ENCODE data around the gene PARVA. TPM values are rescaled to one million over a fixed set of nuclear protein-coding genes. Genes with fewer than 3 reads are reported as not detected.

The PARVA gene
- total RNA-seq, 3 donors from 2014 or later = 55.7 to 191 (median 57.1) TPM

DNA sequence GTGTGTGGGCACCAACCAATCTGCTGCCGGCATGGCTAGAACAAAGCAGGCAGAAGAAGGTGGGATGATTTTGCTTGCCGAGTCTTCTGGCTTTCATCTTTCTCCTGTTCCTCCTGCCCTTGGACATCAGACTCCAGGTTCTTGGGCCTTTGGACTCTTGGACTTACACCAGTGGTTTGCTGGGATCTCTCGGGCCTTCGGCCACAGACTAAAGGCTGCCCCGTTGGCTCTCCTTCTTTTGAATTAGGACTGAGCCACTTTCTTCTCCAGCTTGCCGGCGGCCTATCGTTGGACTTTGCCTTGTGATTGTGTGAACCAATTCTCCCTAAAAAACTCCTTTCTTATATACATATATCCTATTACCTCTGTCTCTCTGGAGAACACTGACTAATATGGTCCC, 168.8 kb downstream of the PARVA start:
- intact Hi-C loops (cut with DNase I, micrococcal nuclease) = no loop called here
- DNase-seq = no peak

GRCh38 chr11:12546660-12547059, 169.3 kb downstream of the PARVA start:
- no peak overlapping the region for H3K4me3 ChIP-seq

More for the DNA sequence above, 168.8 kb downstream of the PARVA start:
- Histone ChIP-seq H3K4me3 (no peak overlapping the region), H3K4me1 (ENCODE audit: low read depth) (no peaks in the 10 kb centered on the region), H3K36me3 (ENCODE audit: low read depth) (no peaks in the 10 kb centered on the region), H3K9me3 (no peaks in the 10 kb centered on the region)
- ATAC-seq = no peak
- TF ChIP-seq, protein P1, sequence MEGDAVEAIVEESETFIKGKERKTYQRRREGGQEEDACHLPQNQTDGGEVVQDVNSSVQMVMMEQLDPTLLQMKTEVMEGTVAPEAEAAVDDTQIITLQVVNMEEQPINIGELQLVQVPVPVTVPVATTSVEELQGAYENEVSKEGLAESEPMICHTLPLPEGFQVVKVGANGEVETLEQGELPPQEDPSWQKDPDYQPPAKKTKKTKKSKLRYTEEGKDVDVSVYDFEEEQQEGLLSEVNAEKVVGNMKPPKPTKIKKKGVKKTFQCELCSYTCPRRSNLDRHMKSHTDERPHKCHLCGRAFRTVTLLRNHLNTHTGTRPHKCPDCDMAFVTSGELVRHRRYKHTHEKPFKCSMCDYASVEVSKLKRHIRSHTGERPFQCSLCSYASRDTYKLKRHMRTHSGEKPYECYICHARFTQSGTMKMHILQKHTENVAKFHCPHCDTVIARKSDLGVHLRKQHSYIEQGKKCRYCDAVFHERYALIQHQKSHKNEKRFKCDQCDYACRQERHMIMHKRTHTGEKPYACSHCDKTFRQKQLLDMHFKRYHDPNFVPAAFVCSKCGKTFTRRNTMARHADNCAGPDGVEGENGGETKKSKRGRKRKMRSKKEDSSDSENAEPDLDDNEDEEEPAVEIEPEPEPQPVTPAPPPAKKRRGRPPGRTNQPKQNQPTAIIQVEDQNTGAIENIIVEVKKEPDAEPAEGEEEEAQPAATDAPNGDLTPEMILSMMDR (IDR thresholded peaks at IDR 0.05) = no peak

GRCh38 chr11:12547953-12548650, 170.7 kb downstream of the PARVA start:
- intact Hi-C loops (cut with DNase I, micrococcal nuclease) = no loop called here
- TF ChIP-seq, protein P1 (IDR thresholded peaks at IDR 0.05) = no peak
- no peak overlapping the region for H3K4me3 ChIP-seq
- DNase-seq = no peak
- no peaks in the 10 kb centered on the region for H3K4me1 ChIP-seq (ENCODE audit: low read depth)
- no peak for ATAC-seq
- H3K36me3 ChIP-seq (ENCODE audit: low read depth) = no peaks in the 10 kb centered on the region
- no peaks in the 10 kb centered on the region for H3K9me3 ChIP-seq

More at GRCh38 chr11:12546660-12547059, 169.3 kb downstream of the PARVA start:
- ATAC-seq (no peak), DNase-seq (no peak)
- intact Hi-C loops (cut with DNase I, micrococcal nuclease) = no loop called here
- H3K4me1 ChIP-seq (ENCODE audit: low read depth) = no peaks in the 10 kb centered on the region
- no peaks in the 10 kb centered on the region for H3K36me3 ChIP-seq (ENCODE audit: low read depth)
- TF ChIP-seq, protein P1 (IDR thresholded peaks at IDR 0.05) = no peak
- H3K9me3 ChIP-seq = no peaks in the 10 kb centered on the region

DNA sequence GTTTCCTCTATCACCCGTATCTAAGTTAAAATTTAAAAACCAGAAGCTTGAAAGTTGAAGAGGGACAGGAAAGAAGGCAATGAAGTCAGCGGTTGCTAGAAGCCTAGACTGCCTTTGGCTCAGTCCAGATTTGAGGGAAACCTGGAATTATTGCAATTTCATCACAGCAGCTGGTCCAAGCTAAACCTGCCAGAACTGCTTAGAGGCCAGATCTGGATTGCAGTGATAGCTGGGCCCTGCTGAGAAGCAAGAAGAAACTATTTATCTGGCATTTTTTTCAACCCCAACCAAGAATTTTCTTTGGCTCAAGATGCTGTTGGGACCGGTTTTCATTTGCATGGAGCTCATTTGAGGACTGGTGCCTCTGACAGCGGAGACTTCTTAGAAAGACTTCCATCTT, 175.3 kb downstream of the PARVA start:
- DNase-seq (peak in 1 of 3 donors; percentile 30), ATAC-seq (peak; percentile 38)
- TF ChIP-seq, protein P1 (IDR thresholded peaks at IDR 0.05) = no peak
- Histone ChIP-seq H3K4me1 (ENCODE audit: low read depth) (no peaks in the 10 kb centered on the region), H3K4me3 (no peak overlapping the region), H3K9me3 (no peaks in the 10 kb centered on the region), H3K36me3 (ENCODE audit: low read depth) (no peaks in the 10 kb centered on the region)
- intact Hi-C loops (cut with DNase I, micrococcal nuclease) = no loop called here

DNA sequence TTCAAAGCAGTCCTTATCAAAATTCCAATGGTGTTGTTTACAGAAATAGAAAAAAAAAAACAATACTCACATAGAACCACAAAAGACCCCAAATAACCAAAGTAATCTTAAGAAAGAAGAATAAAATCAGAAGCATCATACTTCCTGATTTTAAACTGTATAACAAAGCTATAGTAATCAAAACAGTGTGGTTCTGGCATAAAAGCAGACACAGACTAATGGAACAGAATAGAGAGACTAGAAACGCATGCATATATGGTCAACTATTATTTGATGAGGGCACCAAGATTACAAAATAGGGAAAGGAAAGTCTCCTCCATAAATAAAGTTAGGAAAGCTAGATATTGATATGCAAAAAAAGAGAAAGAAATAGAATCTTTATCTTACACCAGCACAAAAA, 176.8 kb downstream of the PARVA start:
- ATAC-seq (no peak), DNase-seq (no peak)
- intact Hi-C loops (cut with DNase I, micrococcal nuclease) = no loop called here
- TF ChIP-seq, protein P1 (IDR thresholded peaks at IDR 0.05) = no peak
- H3K4me1 ChIP-seq (ENCODE audit: low read depth) = no peaks in the 10 kb centered on the region
- no peaks in the 10 kb centered on the region for H3K36me3 ChIP-seq (ENCODE audit: low read depth)
- no peaks in the 10 kb centered on the region for H3K9me3 ChIP-seq
- H3K4me3 ChIP-seq = no peak overlapping the region
